ENCODE results near the gene ST3GAL3.

DNA sequence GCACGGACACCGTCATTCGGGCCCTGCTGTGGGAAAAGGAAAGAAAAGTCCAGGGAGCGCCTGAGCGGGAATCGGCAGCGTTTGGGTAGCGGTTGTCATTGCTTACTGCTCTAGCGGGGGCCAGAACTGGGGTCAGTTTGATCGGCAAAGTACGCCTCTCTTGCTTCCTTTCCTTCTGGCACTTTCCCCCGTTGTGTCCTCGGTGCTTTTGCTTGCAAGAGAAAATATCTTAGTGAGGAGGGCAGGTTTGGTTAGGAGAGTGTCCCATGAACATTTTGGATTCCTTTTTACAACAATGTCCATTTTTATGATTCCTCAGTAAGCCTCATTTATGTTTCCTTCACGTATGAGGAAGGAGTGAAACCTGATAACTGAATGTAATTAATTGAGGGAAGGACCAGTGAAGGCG lies 670 bp downstream of the ST3GAL3 start:
- no peak for TF ChIP-seq CTCF (IDR thresholded peaks at IDR 0.05; ENCODE audit: borderline replicate concordance, extremely low read depth, low read length, poor library complexity, severe bottlenecking)
- TF ChIP-seq EZH2 (IDR thresholded peaks at IDR 0.05; ENCODE audit: borderline replicate concordance, low read depth, low read length, severe bottlenecking): no peak

Measured in DND-41 (cell line).